CD14-positive monocyte (primary cell): Measurements from ENCODE around the gene IWS1. TPM values are rescaled to one million over a fixed set of nuclear protein-coding genes. Genes with fewer than 3 reads are reported as not detected.

Experiments
- DNase-seq, 3 donors: peaks; one replicate each; pipeline ENCODE4 v3.0.0-alpha.2; 2011 to 2022
- H2AFZ ChIP-seq: 2 replicates; pipeline ENCODE4 v1.6.0; 2012; ENCODE audit warnings: mild to moderate bottlenecking, low read depth, low read length, inconsistent platforms; ENCODE audit not compliant: insufficient read depth, poor library complexity, severe bottlenecking
- H3K27ac ChIP-seq, 2 donors: 1 replicate in 1 of 2; 2 replicates in 1 of 2; pipeline ENCODE4 v1.5.1; 2012 to 2013; ENCODE audit warnings: low read length in 2 of 2, control low read depth in 1 of 2, inconsistent platforms in 1 of 2, low read depth in 1 of 2, mild to moderate bottlenecking in 1 of 2
- H3K27me3 ChIP-seq, 2 donors: one replicate each; pipeline versions ENCODE4 v1.6.0 to v1.6.1; 2011 to 2013; ENCODE audit warnings: low read length in 2 of 2; ENCODE audit not compliant: control insufficient read depth in 2 of 2, insufficient read depth in 2 of 2
- H3K36me3 ChIP-seq, 2 donors: replicated peaks in 1 of 2; 1 replicate in 1 of 2; 2 replicates in 1 of 2; pipeline versions ENCODE4 v1.5.1 to v1.6.1; 2012 to 2013; ENCODE audit warnings: low read length in 2 of 2, control low read depth in 1 of 2, inconsistent platforms in 1 of 2, mild to moderate bottlenecking in 1 of 2; ENCODE audit not compliant: insufficient read depth in 2 of 2, control insufficient read depth in 1 of 2
- H3K4me1 ChIP-seq, 2 donors: 1 replicate in 1 of 2; 2 replicates in 1 of 2; pipeline versions ENCODE4 v1.5.1 to v1.6.1; 2012 to 2013; ENCODE audit warnings: low read length in 2 of 2, control low read depth in 1 of 2, inconsistent platforms in 1 of 2, mild to moderate bottlenecking in 1 of 2, moderate library complexity in 1 of 2; ENCODE audit not compliant: insufficient read depth in 2 of 2, control insufficient read depth in 1 of 2
- H3K4me2 ChIP-seq: replicated peaks from 2 replicates; pipeline ENCODE3; 2012; ENCODE audit warnings: low read length, moderate library complexity, mild to moderate bottlenecking; ENCODE audit not compliant: poor library complexity, severe bottlenecking; ENCODE audit errors: extremely low read depth
- H3K4me3 ChIP-seq, 3 experiments: fragments of 200-600 bp in 1 of 3; sonication (generic) in 1 of 3; replicated peaks in 1 of 3; 1 replicate in 2 of 3; 2 replicates in 1 of 3; pipeline ENCODE4 v1.5.1; 2011 to 2013; ENCODE audit warnings: low read length in 3 of 3, mild to moderate bottlenecking in 3 of 3, control low read depth in 2 of 3, low read depth in 2 of 3, inconsistent platforms in 1 of 3, moderate library complexity in 1 of 3
- H3K79me2 ChIP-seq: 2 replicates; pipeline ENCODE4 v1.6.0; 2012; ENCODE audit warnings: mild to moderate bottlenecking, control low read depth, inconsistent platforms, low read length, moderate library complexity; ENCODE audit not compliant: insufficient read depth
- H3K9ac ChIP-seq: 2 replicates; pipeline ENCODE4 v1.6.0; 2017; ENCODE audit warnings: low read length, mild to moderate bottlenecking; ENCODE audit not compliant: insufficient read depth, poor library complexity, severe bottlenecking
- H3K9me3 ChIP-seq, 2 donors: replicated peaks in 1 of 2; 1 replicate in 1 of 2; 2 replicates in 1 of 2; pipeline versions ENCODE4 v1.5.1 to v1.6.1; 2012 to 2013; ENCODE audit warnings: low read length in 2 of 2, control low read depth in 1 of 2; ENCODE audit not compliant: control insufficient read depth in 1 of 2, insufficient read depth in 1 of 2
- H4K20me1 ChIP-seq: 2 replicates; pipeline ENCODE4 v1.6.0; 2012; ENCODE audit warnings: mild to moderate bottlenecking, low read length, control low read depth, moderate library complexity; ENCODE audit not compliant: insufficient read depth
- H3K27ac Mint-ChIP-seq, 7 donors: one replicate each; pipeline ENCODE4 v1.8.0; 2020; ENCODE audit warnings: mild to moderate bottlenecking in 7 of 7, mixed read lengths in 7 of 7, moderate library complexity in 6 of 7, inconsistent platforms in 2 of 7
- H3K27me3 Mint-ChIP-seq, 3 donors: one replicate each; pipeline ENCODE4 v1.8.0; 2021 to 2022; ENCODE audit warnings: low read depth in 3 of 3, mild to moderate bottlenecking in 3 of 3, mixed read lengths in 3 of 3, moderate library complexity in 3 of 3, inconsistent platforms in 1 of 3
- H3K36me3 Mint-ChIP-seq, 2 donors: one replicate each; pipeline ENCODE4 v1.8.0; 2020; ENCODE audit warnings: mixed read lengths in 2 of 2, inconsistent platforms in 1 of 2, mild to moderate bottlenecking in 1 of 2
- H3K4me1 Mint-ChIP-seq: one replicate; pipeline ENCODE4 v1.8.0; 2020; ENCODE audit warnings: mild to moderate bottlenecking, mixed read lengths
- H3K4me3 Mint-ChIP-seq, 2 donors: one replicate each; pipeline ENCODE4 v1.8.0; 2020; ENCODE audit warnings: mild to moderate bottlenecking in 2 of 2, mixed read lengths in 2 of 2, moderate library complexity in 1 of 2
- H3K9me3 Mint-ChIP-seq, 7 donors: one replicate each; pipeline ENCODE4 v1.8.0; 2020 to 2022; ENCODE audit warnings: mixed read lengths in 7 of 7, mild to moderate bottlenecking in 6 of 7, moderate library complexity in 6 of 7, inconsistent platforms in 2 of 7
- CTCF ChIP-seq: fragments of 200-600 bp; IDR thresholded peaks from one replicate; pipeline ENCODE4 v1.8.0; 2022; ENCODE audit warnings: antibody characterized with exemption, mild to moderate bottlenecking
- WGBS: methylation state at CpG from one replicate; pipeline ENCODE4 v1.1.5; 2013; ENCODE audit warnings: missing lambda C conversion rate; ENCODE audit not compliant: insufficient coverage; 5-methylcytosine and 5-hydroxymethylcytosine counted together
- intact Hi-C, 2 donors: fragments of 100-400 bp; cut with micrococcal nuclease; formaldehyde crosslinking; loops; one replicate each; pipeline versions ENCODE4 v1.15.0 to v1.15.1; 2023
- polyA plus RNA-seq, 3 donors: library from polyadenylated mRNA; depleted of rRNA in 1 of 3; unstranded in 2 of 3; stranded (reverse) in 1 of 3; fragments of 300-500 nt in 2 of 3; fragments of >200 nt in 1 of 3; fragmentation: Illumina TruSeq in 2 of 3; gene quantifications; 1 replicate in 2 of 3; 2 replicates in 1 of 3; pipeline ENCODE4 v1.2.3, GENCODE V29; 2012 to 2021

The IWS1 gene
- polyA plus RNA-seq, 3 donors, result 7.9 to 21.3 (median 15.6) TPM

GRCh38 chr2:127570282-127571250 is 44.3 kb upstream of the IWS1 start:
- no peaks in the 10 kb centered on the region for H3K36me3 Mint-ChIP-seq
- WGBS, result 82% methylated on average over 12 of the region's 18 CpGs
- H3K9me3 Mint-ChIP-seq, result no peaks in the 10 kb centered on the region
- no peak for DNase-seq
- Histone ChIP-seq H3K79me2 (no peaks in the 10 kb centered on the region), H3K4me3 (no peak overlapping the region), H2AFZ (no peak overlapping the region), H3K9me3 (no peaks in the 10 kb centered on the region), H3K4me1 (peaks cover 8 to 11% of the 10 kb centered on the region in 2 donors), H3K27ac (no peak overlapping the region), H4K20me1 (no peaks in the 10 kb centered on the region), H3K4me2 (no peak overlapping the region), H3K27me3 (no peaks in the 10 kb centered on the region), H3K9ac (no peak overlapping the region), H3K36me3 (no peaks in the 10 kb centered on the region)
- no peak overlapping the region for H3K27ac Mint-ChIP-seq
- intact Hi-C loops, result no loop called here
- H3K4me3 Mint-ChIP-seq, result no peak overlapping the region
- H3K4me1 Mint-ChIP-seq, result peaks cover 17% of the 10 kb centered on the region
- TF ChIP-seq CTCF, result no peak
- H3K27me3 Mint-ChIP-seq, result peaks cover 0 to 4% (median 3%) of the 10 kb centered on the region in 3 donors

GRCh38 chr2:127569666-127570065 is 43.4 kb upstream of the IWS1 start:
- H3K27me3 ChIP-seq, result no peaks in the 10 kb centered on the region
- H3K36me3 ChIP-seq, result no peaks in the 10 kb centered on the region
- H3K79me2 ChIP-seq, result no peaks in the 10 kb centered on the region
- Mint-ChIP-seq H3K27me3 (peaks cover 0 to 4% (median 3%) of the 10 kb centered on the region in 3 donors), H3K4me3 (no peak overlapping the region), H3K36me3 (no peaks in the 10 kb centered on the region), H3K4me1 (peaks cover 17% of the 10 kb centered on the region), H3K27ac (no peak overlapping the region), H3K9me3 (no peaks in the 10 kb centered on the region)
- H3K9ac ChIP-seq, result no peak overlapping the region
- no peak overlapping the region for H3K4me3 ChIP-seq
- H3K27ac ChIP-seq, result no peak overlapping the region
- peaks cover 7 to 8% of the 10 kb centered on the region in 2 donors for H3K4me1 ChIP-seq
- H4K20me1 ChIP-seq, result no peaks in the 10 kb centered on the region
- no peak overlapping the region for H3K4me2 ChIP-seq
- no peak for TF ChIP-seq CTCF
- 91% methylated on average over 4 of the region's 6 CpGs for WGBS
- DNase-seq, result no peak
- no peak overlapping the region for H2AFZ ChIP-seq
- H3K9me3 ChIP-seq, result no peaks in the 10 kb centered on the region
- intact Hi-C loops, result no loop called here
